Activated CD4-positive, alpha-beta T cell treated with anti-CD3 and anti-CD28 coated beads for 36 hours (primary cell): ENCODE results near the gene SLC25A21. TPM values are rescaled to one million over a fixed set of nuclear protein-coding genes. Genes with fewer than 3 reads are reported as not detected.

Source experiments
- ATAC-seq: fragments of 200-7000 bp; cut with Tn5 transposase; one replicate; pipeline ENCODE4 v1.10.0; 2021; ENCODE audit warnings: mild to moderate bottlenecking, moderate library complexity
- CTCF ChIA-PET: fragments of 350-600 bp; sonication (Branson Sonifier 250); formaldehyde crosslinking; loops from one replicate; lab custom pipeline; 2021; ENCODE audit warnings: antibody characterized with exemption; lab: Charles Lee
- POLR2A ChIA-PET: fragments of 350-600 bp; sonication (Branson Sonifier 250); formaldehyde crosslinking; loops from one replicate; lab custom pipeline; 2021; ENCODE audit warnings: antibody characterized with exemption, inconsistent platforms; lab: Charles Lee
- DNase-seq: peaks from one replicate; pipeline ENCODE4 v3.0.0-alpha.2; 2020
- H3K27ac Mint-ChIP-seq: one replicate; pipeline ENCODE4 v1.8.0; 2021; ENCODE audit warnings: mixed read lengths
- H3K27me3 Mint-ChIP-seq: one replicate; pipeline ENCODE4 v1.8.0; 2021; ENCODE audit warnings: mixed read lengths
- H3K36me3 Mint-ChIP-seq: one replicate; pipeline ENCODE4 v1.8.0; 2021; ENCODE audit warnings: low read depth, mixed read lengths
- H3K4me1 Mint-ChIP-seq: one replicate; pipeline ENCODE4 v1.8.0; 2021; ENCODE audit warnings: mixed read lengths
- H3K4me3 Mint-ChIP-seq: one replicate; pipeline ENCODE4 v1.8.0; 2021; ENCODE audit warnings: mild to moderate bottlenecking, moderate library complexity, mixed read lengths
- H3K9me3 Mint-ChIP-seq: one replicate; pipeline ENCODE4 v1.8.0; 2021; ENCODE audit warnings: low read depth, mixed read lengths
- intact Hi-C, 2 experiments: fragments of 100-400 bp; cut with DNase I in 1 of 2; cut with micrococcal nuclease in 1 of 2; formaldehyde crosslinking; loops; one replicate each; pipeline versions ENCODE4 v1.14.2 to v1.15.1; 2022 to 2024; cut with DNase I, micrococcal nuclease
- total RNA-seq, 2 experiments: library from RNA; stranded (reverse); gene quantifications; one replicate each; pipeline ENCODE4 v1.2.3, GENCODE V29; 2021

Gene SLC25A21
- total RNA-seq, 2 experiments from 2014 or later = not detected

GRCh38 chr14:37115406-37115805 is 57.0 kb downstream of the SLC25A21 start:
- Mint-ChIP-seq H3K4me3 (no peak overlapping the region), H3K4me1 (no peaks in the 10 kb centered on the region), H3K27ac (no peak overlapping the region), H3K36me3 (no peaks in the 10 kb centered on the region), H3K9me3 (no peaks in the 10 kb centered on the region), H3K27me3 (no peaks in the 10 kb centered on the region)
- ATAC-seq (no peak), DNase-seq (no peak)
- ChIA-PET POLR2A (no interaction called here), CTCF (no interaction called here)
- intact Hi-C loops = no loop called here

GRCh38 chr14:37114559-37114958 is 57.8 kb downstream of the SLC25A21 start:
- DNase-seq (no peak), ATAC-seq (no peak)
- H3K4me1 Mint-ChIP-seq = no peaks in the 10 kb centered on the region
- H3K27ac Mint-ChIP-seq = no peak overlapping the region
- CTCF ChIA-PET = no interaction called here
- H3K4me3 Mint-ChIP-seq = no peak overlapping the region
- intact Hi-C loops = no loop called here
- no peaks in the 10 kb centered on the region for H3K27me3 Mint-ChIP-seq
- H3K36me3 Mint-ChIP-seq = no peaks in the 10 kb centered on the region
- POLR2A ChIA-PET = no interaction called here
- no peaks in the 10 kb centered on the region for H3K9me3 Mint-ChIP-seq

GRCh38 chr14:37114002-37114401 is 58.4 kb downstream of the SLC25A21 start:
- Mint-ChIP-seq H3K9me3 (no peaks in the 10 kb centered on the region), H3K27me3 (no peaks in the 10 kb centered on the region), H3K4me3 (no peak overlapping the region), H3K36me3 (no peaks in the 10 kb centered on the region), H3K4me1 (no peaks in the 10 kb centered on the region), H3K27ac (no peak overlapping the region)
- no peak for ATAC-seq
- ChIA-PET POLR2A (no interaction called here), CTCF (no interaction called here)
- intact Hi-C loops = no loop called here
- no peak for DNase-seq

GRCh38 chr14:37098132-37098531 is 74.3 kb downstream of the SLC25A21 start:
- no peaks in the 10 kb centered on the region for H3K27me3 Mint-ChIP-seq
- intact Hi-C loops = no loop called here
- POLR2A ChIA-PET = no interaction called here
- H3K9me3 Mint-ChIP-seq = peaks cover 3% of the 10 kb centered on the region
- CTCF ChIA-PET = no interaction called here
- no peak overlapping the region for H3K4me3 Mint-ChIP-seq
- H3K36me3 Mint-ChIP-seq = no peaks in the 10 kb centered on the region
- no peak for DNase-seq
- H3K27ac Mint-ChIP-seq = no peak overlapping the region
- ATAC-seq = no peak
- no peaks in the 10 kb centered on the region for H3K4me1 Mint-ChIP-seq

GRCh38 chr14:37094502-37094901 is 77.9 kb downstream of the SLC25A21 start:
- Mint-ChIP-seq H3K4me3 (no peak overlapping the region), H3K27ac (no peak overlapping the region), H3K27me3 (no peaks in the 10 kb centered on the region), H3K4me1 (no peaks in the 10 kb centered on the region), H3K9me3 (no peaks in the 10 kb centered on the region), H3K36me3 (no peaks in the 10 kb centered on the region)
- no peak for DNase-seq
- intact Hi-C loops = no loop called here
- ChIA-PET CTCF (no interaction called here), POLR2A (no interaction called here)
- ATAC-seq = no peak

- Mint-ChIP-seq H3K36me3 (no peaks in the 10 kb centered on the region), H3K27me3 (no peaks in the 10 kb centered on the region), H3K4me3 (no peak overlapping the region), H3K4me1 (no peaks in the 10 kb centered on the region), H3K9me3 (no peaks in the 10 kb centered on the region), H3K27ac (no peak overlapping the region)
- DNase-seq (no peak), ATAC-seq (no peak)
- POLR2A ChIA-PET = no interaction called here
- intact Hi-C loops = no loop called here
- CTCF ChIA-PET = no interaction called here
These were observed 79.0 kb downstream of the SLC25A21 start for GRCh38 chr14:37093364-37093763.

GRCh38 chr14:37091651-37092050 is 80.8 kb downstream of the SLC25A21 start:
- intact Hi-C loops = no loop called here
- Mint-ChIP-seq H3K9me3 (no peaks in the 10 kb centered on the region), H3K4me1 (no peaks in the 10 kb centered on the region), H3K4me3 (no peak overlapping the region), H3K27ac (no peak overlapping the region), H3K27me3 (no peaks in the 10 kb centered on the region), H3K36me3 (no peaks in the 10 kb centered on the region)
- DNase-seq = no peak
- POLR2A ChIA-PET = no interaction called here
- ATAC-seq = no peak
- CTCF ChIA-PET = no interaction called here

GRCh38 chr14:37090026-37090425 is 82.4 kb downstream of the SLC25A21 start:
- no peak overlapping the region for H3K27ac Mint-ChIP-seq
- H3K36me3 Mint-ChIP-seq = no peaks in the 10 kb centered on the region
- DNase-seq = no peak
- POLR2A ChIA-PET = no interaction called here
- ATAC-seq = no peak
- no peaks in the 10 kb centered on the region for H3K9me3 Mint-ChIP-seq
- intact Hi-C loops = no loop called here
- H3K4me1 Mint-ChIP-seq = no peaks in the 10 kb centered on the region
- no peak overlapping the region for H3K4me3 Mint-ChIP-seq
- CTCF ChIA-PET = no interaction called here
- H3K27me3 Mint-ChIP-seq = no peaks in the 10 kb centered on the region

GRCh38 chr14:37089410-37089809 is 83.0 kb downstream of the SLC25A21 start:
- no peak for ATAC-seq
- Mint-ChIP-seq H3K27me3 (no peaks in the 10 kb centered on the region), H3K36me3 (no peaks in the 10 kb centered on the region), H3K27ac (no peak overlapping the region), H3K4me1 (no peaks in the 10 kb centered on the region), H3K4me3 (no peak overlapping the region), H3K9me3 (no peaks in the 10 kb centered on the region)
- intact Hi-C loops = no loop called here
- DNase-seq = no peak
- POLR2A ChIA-PET = no interaction called here
- CTCF ChIA-PET = no interaction called here

- ATAC-seq = no peak
These were observed 83.8 kb downstream of the SLC25A21 start for GRCh38 chr14:37088356-37089215.

GRCh38 chr14:37087520-37087919 is 84.9 kb downstream of the SLC25A21 start:
- Mint-ChIP-seq H3K4me3 (no peak overlapping the region), H3K4me1 (no peaks in the 10 kb centered on the region), H3K9me3 (peaks cover 2% of the 10 kb centered on the region), H3K36me3 (no peaks in the 10 kb centered on the region), H3K27ac (no peak overlapping the region), H3K27me3 (no peaks in the 10 kb centered on the region)
- CTCF ChIA-PET = interaction anchor here (0.7 kb wide), 1 partner anchor 9 kb away, joined by 4 read pairs; no protein-coding TSS in a partner anchor
- DNase-seq (no peak), ATAC-seq (no peak)
- POLR2A ChIA-PET = no interaction called here
- intact Hi-C loops = no loop called here

More at GRCh38 chr14:37088356-37089215, 83.8 kb downstream of the SLC25A21 start:
- intact Hi-C loops = no loop called here
- Mint-ChIP-seq H3K36me3 (no peaks in the 10 kb centered on the region), H3K4me1 (no peaks in the 10 kb centered on the region), H3K4me3 (no peak overlapping the region), H3K27me3 (no peaks in the 10 kb centered on the region), H3K9me3 (peaks cover 2% of the 10 kb centered on the region), H3K27ac (no peak overlapping the region)
- POLR2A ChIA-PET = no interaction called here
- CTCF ChIA-PET = interaction anchor here (0.7 kb wide), 1 partner anchor 10 kb away, joined by 4 read pairs; no protein-coding TSS in a partner anchor
- no peak for DNase-seq

GRCh38 chr14:37083599-37083998 is 88.8 kb downstream of the SLC25A21 start:
- intact Hi-C loops = no loop called here
- ATAC-seq (no peak), DNase-seq (no peak)
- Mint-ChIP-seq H3K4me3 (no peak overlapping the region), H3K4me1 (no peaks in the 10 kb centered on the region), H3K27ac (no peak overlapping the region), H3K27me3 (no peaks in the 10 kb centered on the region), H3K36me3 (no peaks in the 10 kb centered on the region), H3K9me3 (peaks cover 2% of the 10 kb centered on the region)
- ChIA-PET CTCF (no interaction called here), POLR2A (no interaction called here)
